ENCODE measurements around the gene LINC00237. TPM values are rescaled to one million over a fixed set of nuclear protein-coding genes. Genes with fewer than 3 reads are reported as not detected.

The LINC00237 gene
- total and polyA plus RNA-seq, 11 donors, result not detected

DNA sequence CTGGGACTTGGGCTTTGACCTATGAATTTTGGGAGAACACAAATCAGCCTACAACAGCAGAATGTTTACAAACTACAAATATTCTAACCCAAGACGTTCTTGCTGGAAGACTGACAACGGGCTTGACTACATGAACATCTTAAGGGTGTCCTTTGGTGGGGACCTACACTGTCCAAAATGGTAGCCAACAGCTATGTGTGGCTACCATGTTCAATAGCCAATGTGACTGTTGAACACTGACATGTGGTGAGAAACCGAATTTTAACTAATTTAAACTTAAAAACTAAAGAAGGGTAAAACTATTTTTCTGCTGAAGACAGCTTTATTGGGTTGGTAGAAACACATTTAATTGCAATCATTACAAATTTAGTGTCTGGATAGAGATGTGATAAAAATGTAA is 30.1 kb downstream of the LINC00237 start:
- intact Hi-C loops (cut with DNase I), result no loop called here
- TF ChIP-seq, protein P1, sequence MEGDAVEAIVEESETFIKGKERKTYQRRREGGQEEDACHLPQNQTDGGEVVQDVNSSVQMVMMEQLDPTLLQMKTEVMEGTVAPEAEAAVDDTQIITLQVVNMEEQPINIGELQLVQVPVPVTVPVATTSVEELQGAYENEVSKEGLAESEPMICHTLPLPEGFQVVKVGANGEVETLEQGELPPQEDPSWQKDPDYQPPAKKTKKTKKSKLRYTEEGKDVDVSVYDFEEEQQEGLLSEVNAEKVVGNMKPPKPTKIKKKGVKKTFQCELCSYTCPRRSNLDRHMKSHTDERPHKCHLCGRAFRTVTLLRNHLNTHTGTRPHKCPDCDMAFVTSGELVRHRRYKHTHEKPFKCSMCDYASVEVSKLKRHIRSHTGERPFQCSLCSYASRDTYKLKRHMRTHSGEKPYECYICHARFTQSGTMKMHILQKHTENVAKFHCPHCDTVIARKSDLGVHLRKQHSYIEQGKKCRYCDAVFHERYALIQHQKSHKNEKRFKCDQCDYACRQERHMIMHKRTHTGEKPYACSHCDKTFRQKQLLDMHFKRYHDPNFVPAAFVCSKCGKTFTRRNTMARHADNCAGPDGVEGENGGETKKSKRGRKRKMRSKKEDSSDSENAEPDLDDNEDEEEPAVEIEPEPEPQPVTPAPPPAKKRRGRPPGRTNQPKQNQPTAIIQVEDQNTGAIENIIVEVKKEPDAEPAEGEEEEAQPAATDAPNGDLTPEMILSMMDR (IDR thresholded peaks at IDR 0.05), result no peak
- TF ChIP-seq POLR2A (IDR thresholded peaks at IDR 0.05), result no peak
- no peaks in the 10 kb centered on the region for H3K4me1 ChIP-seq
- no peak overlapping the region for H3K4me3 ChIP-seq
- DNase-seq, result no peak
- 61 to 80% (median 73%) methylated on average over 3 of the region's 3 CpGs for WGBS, 4 donors
- no peaks in the 10 kb centered on the region for H3K9me3 ChIP-seq
- no peak for ATAC-seq
- peaks cover 0 to 25% (median 3%) of the 10 kb centered on the region in 9 donors for H3K27me3 ChIP-seq
- H3K36me3 ChIP-seq, result no peaks in the 10 kb centered on the region
- H3K27ac ChIP-seq, result no peak overlapping the region

DNA sequence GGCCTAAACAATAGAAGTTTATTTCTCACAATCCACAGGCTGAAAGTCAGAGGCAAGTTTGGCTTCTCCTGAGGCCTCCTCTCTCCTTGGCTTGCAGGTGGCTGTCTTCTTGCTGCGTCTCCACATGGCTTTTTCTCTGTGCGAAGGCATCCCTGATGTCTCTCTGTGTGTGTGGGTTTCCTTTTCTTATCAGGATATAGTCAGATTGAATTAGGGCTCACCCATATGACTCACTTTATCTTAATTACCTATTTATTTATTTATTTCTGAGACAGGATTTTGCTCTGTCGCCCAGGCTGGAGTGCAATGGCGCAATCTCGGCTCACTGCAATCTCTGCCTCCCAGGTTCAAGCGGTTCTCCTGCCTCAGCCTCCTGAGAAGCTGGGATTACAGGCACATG is 30.7 kb downstream of the LINC00237 start:
- intact Hi-C loops (cut with DNase I), result no loop called here
- Histone ChIP-seq H3K9me3 (no peaks in the 10 kb centered on the region), H3K27me3 (peaks cover 0 to 25% (median 3%) of the 10 kb centered on the region in 9 donors), H3K4me3 (no peak overlapping the region), H3K36me3 (no peaks in the 10 kb centered on the region), H3K4me1 (no peaks in the 10 kb centered on the region), H3K27ac (no peak overlapping the region)
- ATAC-seq, result no peak
- TF ChIP-seq, protein P1 (IDR thresholded peaks at IDR 0.05), result no peak
- TF ChIP-seq POLR2A (IDR thresholded peaks at IDR 0.05), result no peak
- 81 to 85% (median 83%) methylated on average over 6 of the region's 6 CpGs for WGBS, 4 donors
- DNase-seq, result no peak

DNA sequence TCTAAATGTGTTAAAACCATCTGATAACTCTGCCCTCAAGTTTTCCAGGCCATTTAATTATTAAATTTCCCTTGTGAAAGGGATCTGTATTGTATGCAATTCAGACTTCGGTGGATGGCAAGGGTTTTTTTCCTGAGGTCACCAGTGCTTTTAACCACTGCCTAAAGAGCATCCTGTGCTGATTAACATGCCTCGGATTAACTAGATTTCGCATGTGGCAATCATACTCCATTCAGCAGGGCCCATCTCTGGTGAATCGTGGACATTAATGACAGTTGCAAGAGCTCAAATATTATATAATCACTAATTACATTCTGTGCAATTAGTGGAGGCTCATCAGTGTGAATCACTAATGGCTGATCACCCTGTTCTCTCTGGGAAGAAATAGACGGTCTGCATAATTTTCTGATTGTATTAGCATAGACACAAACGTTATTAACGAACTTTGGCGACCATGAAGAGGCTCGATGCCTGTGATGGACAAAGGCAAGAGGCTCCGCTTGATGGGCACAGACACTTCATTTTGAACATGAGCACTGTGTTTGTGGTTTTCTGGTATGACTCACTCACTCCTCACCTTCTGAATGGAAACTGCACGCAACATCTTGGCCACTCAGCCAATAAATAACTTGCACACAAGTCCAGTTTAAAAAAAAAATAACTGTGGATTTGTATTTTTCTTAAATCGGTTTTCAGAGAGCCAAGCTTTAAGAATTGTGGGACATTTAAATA is 31.4 kb downstream of the LINC00237 start:
- no peaks in the 10 kb centered on the region for H3K9me3 ChIP-seq
- H3K4me1 ChIP-seq, result no peaks in the 10 kb centered on the region
- intact Hi-C loops (cut with DNase I), result no loop called here
- peaks cover 0 to 23% (median 3%) of the 10 kb centered on the region in 9 donors for H3K27me3 ChIP-seq
- WGBS, 4 donors, result 71 to 83% (median 79%) methylated on average over 12 of the region's 12 CpGs
- no peak for TF ChIP-seq POLR2A (IDR thresholded peaks at IDR 0.05)
- TF ChIP-seq, protein P1 (IDR thresholded peaks at IDR 0.05), result no peak
- DNase-seq (no peak), ATAC-seq (no peak)
- H3K27ac ChIP-seq, result no peak overlapping the region
- H3K36me3 ChIP-seq, result no peaks in the 10 kb centered on the region
- no peak overlapping the region for H3K4me3 ChIP-seq

DNA sequence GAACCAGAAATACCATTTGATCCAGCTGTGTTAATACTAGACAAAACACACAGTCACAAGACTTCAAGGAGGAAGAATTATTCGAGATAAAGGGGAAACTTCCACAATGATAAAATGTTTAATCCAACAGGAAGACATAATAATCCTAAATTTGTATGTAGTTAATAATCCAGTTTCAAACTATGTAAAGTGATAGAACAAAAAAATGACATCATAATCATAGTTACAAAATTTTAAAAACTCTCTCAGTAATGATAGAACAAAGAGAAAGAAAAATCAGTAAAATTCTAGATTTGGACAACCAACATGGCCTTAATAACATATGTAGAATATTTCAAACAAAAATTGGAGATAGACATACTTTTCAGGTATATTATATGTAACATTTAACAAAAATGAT is 38.9 kb downstream of the LINC00237 start:
- Histone ChIP-seq H3K36me3 (no peaks in the 10 kb centered on the region), H3K4me3 (no peak overlapping the region), H3K27me3 (peaks cover 0 to 24% (median 4%) of the 10 kb centered on the region in 9 donors), H3K9me3 (peaks cover 0 to 4% (median 0%) of the 10 kb centered on the region in 12 donors), H3K27ac (no peak overlapping the region), H3K4me1 (no peaks in the 10 kb centered on the region)
- TF ChIP-seq, protein P1 (IDR thresholded peaks at IDR 0.05), result no peak
- no peak for TF ChIP-seq POLR2A (IDR thresholded peaks at IDR 0.05)
- no peak for DNase-seq
- no peak for ATAC-seq
- intact Hi-C loops (cut with DNase I), result no loop called here
- WGBS, 4 donors, result 58 to 66% (median 61%) methylated on average over 1 of the region's 1 CpG
